GM19043 (cell line): ENCODE measurements around the gene PRRC2A.

Experiments used
- ATAC-seq: cut with Tn5 transposase; IDR thresholded peaks from one replicate; pipeline ENCODE4 v1.9.1; 2021; ENCODE audit warnings: low read depth; ENCODE audit not compliant: unreplicated experiment

Gene PRRC2A

GRCh38 chr6:31620586-31621319 lies at the start of gene PRRC2A:
PRRC2A (plus strand) TSS chr6:31620715; CDS start chr6:31622790, 2,075 bp downstream.
- ATAC-seq, result peak; percentile 3

- no peak for ATAC-seq
Measured at GRCh38 chr6:31572041-31572911, 48.2 kb upstream of the PRRC2A start, which contains the start of gene LTA. LTA (plus strand) TSS chr6:31572289; CDS start chr6:31572743, 454 bp downstream.

GRCh38 chr6:31573239-31574105 lies 47.0 kb upstream of the PRRC2A start:
- no peak for ATAC-seq

- no peak for ATAC-seq
Measured at GRCh38 chr6:31574106-31575061, 46.1 kb upstream of the PRRC2A start.

- no peak for ATAC-seq
Measured at GRCh38 chr6:31575335-31575901, 45.1 kb upstream of the PRRC2A start, which contains the start of gene TNF. TNF (plus strand) TSS chr6:31575565; CDS start chr6:31575742, 177 bp downstream.

GRCh38 chr6:31575952-31576685 lies 44.4 kb upstream of the PRRC2A start:
- no peak for ATAC-seq

GRCh38 chr6:31576897-31577578 lies 43.5 kb upstream of the PRRC2A start:
- no peak for ATAC-seq

GRCh38 chr6:31577579-31577966 lies 42.9 kb upstream of the PRRC2A start:
- ATAC-seq, result no peak

- ATAC-seq, result no peak
Measured at GRCh38 chr6:31578184-31579118, 42.1 kb upstream of the PRRC2A start.

GRCh38 chr6:31579119-31579505 lies 41.4 kb upstream of the PRRC2A start:
- ATAC-seq, result no peak

- ATAC-seq, result no peak
Measured at GRCh38 chr6:31579546-31580437, 40.7 kb upstream of the PRRC2A start.

- ATAC-seq, result no peak
Measured at GRCh38 chr6:31580438-31580740, 40.1 kb upstream of the PRRC2A start.

- ATAC-seq, result peak; percentile 58
Measured at GRCh38 chr6:31580807-31581433, 39.6 kb upstream of the PRRC2A start.

GRCh38 chr6:31581434-31582229 lies 38.9 kb upstream of the PRRC2A start:
- ATAC-seq, result no peak

GRCh38 chr6:31582230-31582643 lies 38.3 kb upstream of the PRRC2A start, which contains the start of gene LTB:
LTB (minus strand) TSS chr6:31582424; CDS start chr6:31582417, 7 bp downstream.
- ATAC-seq, result no peak
